ENCODE results near the gene NR2F2.
A peak's percentile ranks its signal among the peaks of the same experiment; 100 is the strongest.

Gene NR2F2

GRCh38 chr15:96330450-96331143 is at the start of gene NR2F2:
Gene NR2F2, plus strand, starts transcription at chr15:96330700. Its CDS starts 1,406 bp downstream, at chr15:96332106.
- no peaks in the 10 kb centered on the region for H3K36me3 Mint-ChIP-seq
- H3K4me3 Mint-ChIP-seq = peak within 1 kb of the TSS; percentile 87
- H3K4me1 Mint-ChIP-seq (ENCODE audit: low read depth) = peaks cover 30% of the 10 kb centered on the region
- H3K27me3 Mint-ChIP-seq = peaks cover 51% of the 10 kb centered on the region
- H3K9me3 Mint-ChIP-seq (ENCODE audit: low read depth) = no peaks in the 10 kb centered on the region
- no peak within 1 kb of the TSS for H3K27ac Mint-ChIP-seq

- Mint-ChIP-seq H3K9me3 (ENCODE audit: low read depth) (peaks cover 3% of the 10 kb centered on the region), H3K4me1 (ENCODE audit: low read depth) (no peaks in the 10 kb centered on the region), H3K4me3 (no peak overlapping the region), H3K36me3 (no peaks in the 10 kb centered on the region), H3K27ac (no peak overlapping the region), H3K27me3 (peaks cover 10% of the 10 kb centered on the region)
These were observed 45.2 kb upstream of the NR2F2 start for GRCh38 chr15:96285305-96285704.

- H3K27me3 Mint-ChIP-seq = peaks cover 13% of the 10 kb centered on the region
- peaks cover 3% of the 10 kb centered on the region for H3K9me3 Mint-ChIP-seq (ENCODE audit: low read depth)
- H3K4me1 Mint-ChIP-seq (ENCODE audit: low read depth) = no peaks in the 10 kb centered on the region
- H3K27ac Mint-ChIP-seq = no peak overlapping the region
- no peaks in the 10 kb centered on the region for H3K36me3 Mint-ChIP-seq
- H3K4me3 Mint-ChIP-seq = no peak overlapping the region
These were observed 44.7 kb upstream of the NR2F2 start for GRCh38 chr15:96285729-96286254.

- Mint-ChIP-seq H3K27me3 (peaks cover 10% of the 10 kb centered on the region), H3K4me1 (ENCODE audit: low read depth) (no peaks in the 10 kb centered on the region), H3K27ac (no peak overlapping the region), H3K36me3 (no peaks in the 10 kb centered on the region), H3K4me3 (no peak overlapping the region), H3K9me3 (ENCODE audit: low read depth) (peaks cover 4% of the 10 kb centered on the region)
These were observed 39.8 kb upstream of the NR2F2 start for GRCh38 chr15:96290679-96291078.

- Mint-ChIP-seq H3K4me1 (ENCODE audit: low read depth) (no peaks in the 10 kb centered on the region), H3K4me3 (no peak overlapping the region), H3K9me3 (ENCODE audit: low read depth) (peaks cover 4% of the 10 kb centered on the region), H3K27ac (no peak overlapping the region), H3K27me3 (peaks cover 10% of the 10 kb centered on the region), H3K36me3 (no peaks in the 10 kb centered on the region)
These were observed 37.9 kb upstream of the NR2F2 start for GRCh38 chr15:96292635-96293034.

- Mint-ChIP-seq H3K36me3 (no peaks in the 10 kb centered on the region), H3K4me3 (no peak overlapping the region), H3K27me3 (peaks cover 10% of the 10 kb centered on the region), H3K27ac (no peak overlapping the region), H3K9me3 (ENCODE audit: low read depth) (peaks cover 6% of the 10 kb centered on the region), H3K4me1 (ENCODE audit: low read depth) (no peaks in the 10 kb centered on the region)
These were observed 37.1 kb upstream of the NR2F2 start for GRCh38 chr15:96293441-96293840.

- Mint-ChIP-seq H3K27me3 (peaks cover 10% of the 10 kb centered on the region), H3K4me3 (no peak overlapping the region), H3K36me3 (no peaks in the 10 kb centered on the region)
These were observed 35.7 kb upstream of the NR2F2 start for GRCh38 chr15:96294766-96295165.

GRCh38 chr15:96296264-96296663 is 34.2 kb upstream of the NR2F2 start:
- H3K36me3 Mint-ChIP-seq = no peaks in the 10 kb centered on the region
- no peak overlapping the region for H3K4me3 Mint-ChIP-seq
- H3K4me1 Mint-ChIP-seq (ENCODE audit: low read depth) = no peaks in the 10 kb centered on the region
- H3K27ac Mint-ChIP-seq = no peak overlapping the region
- peaks cover 11% of the 10 kb centered on the region for H3K9me3 Mint-ChIP-seq (ENCODE audit: low read depth)
- peaks cover 8% of the 10 kb centered on the region for H3K27me3 Mint-ChIP-seq

More at GRCh38 chr15:96294766-96295165, 35.7 kb upstream of the NR2F2 start:
- Mint-ChIP-seq H3K4me1 (ENCODE audit: low read depth) (no peaks in the 10 kb centered on the region), H3K9me3 (ENCODE audit: low read depth) (peaks cover 11% of the 10 kb centered on the region), H3K27ac (no peak overlapping the region)

GRCh38 chr15:96297783-96298182 is 32.7 kb upstream of the NR2F2 start:
- H3K36me3 Mint-ChIP-seq = no peaks in the 10 kb centered on the region
- no peak overlapping the region for H3K4me3 Mint-ChIP-seq
- H3K27ac Mint-ChIP-seq = no peak overlapping the region
- peaks cover 7% of the 10 kb centered on the region for H3K9me3 Mint-ChIP-seq (ENCODE audit: low read depth)
- peaks cover 8% of the 10 kb centered on the region for H3K27me3 Mint-ChIP-seq
- no peaks in the 10 kb centered on the region for H3K4me1 Mint-ChIP-seq (ENCODE audit: low read depth)

GRCh38 chr15:96298217-96298616 is 32.3 kb upstream of the NR2F2 start:
- Mint-ChIP-seq H3K9me3 (ENCODE audit: low read depth) (peaks cover 7% of the 10 kb centered on the region), H3K27me3 (peaks cover 8% of the 10 kb centered on the region), H3K36me3 (no peaks in the 10 kb centered on the region), H3K4me1 (ENCODE audit: low read depth) (no peaks in the 10 kb centered on the region), H3K27ac (no peak overlapping the region), H3K4me3 (no peak overlapping the region)

GRCh38 chr15:96300836-96301235 is 29.7 kb upstream of the NR2F2 start:
- Mint-ChIP-seq H3K27ac (no peak overlapping the region), H3K36me3 (no peaks in the 10 kb centered on the region), H3K4me1 (ENCODE audit: low read depth) (no peaks in the 10 kb centered on the region), H3K4me3 (no peak overlapping the region), H3K9me3 (ENCODE audit: low read depth) (peaks cover 7% of the 10 kb centered on the region), H3K27me3 (peaks cover 5% of the 10 kb centered on the region)

GRCh38 chr15:96303503-96304056 is 26.9 kb upstream of the NR2F2 start:
- Mint-ChIP-seq H3K27ac (no peak overlapping the region), H3K4me1 (ENCODE audit: low read depth) (no peaks in the 10 kb centered on the region), H3K36me3 (no peaks in the 10 kb centered on the region), H3K9me3 (ENCODE audit: low read depth) (peaks cover 4% of the 10 kb centered on the region), H3K4me3 (no peak overlapping the region), H3K27me3 (peaks cover 4% of the 10 kb centered on the region)

GRCh38 chr15:96304839-96305238 is 25.7 kb upstream of the NR2F2 start:
- H3K36me3 Mint-ChIP-seq = no peaks in the 10 kb centered on the region
- H3K4me1 Mint-ChIP-seq (ENCODE audit: low read depth) = no peaks in the 10 kb centered on the region
- H3K27ac Mint-ChIP-seq = no peak overlapping the region
- no peaks in the 10 kb centered on the region for H3K9me3 Mint-ChIP-seq (ENCODE audit: low read depth)
- H3K27me3 Mint-ChIP-seq = peaks cover 4% of the 10 kb centered on the region
- no peak overlapping the region for H3K4me3 Mint-ChIP-seq

- no peak overlapping the region for H3K27ac Mint-ChIP-seq
- H3K9me3 Mint-ChIP-seq (ENCODE audit: low read depth) = no peaks in the 10 kb centered on the region
- H3K27me3 Mint-ChIP-seq = peaks cover 4% of the 10 kb centered on the region
- no peaks in the 10 kb centered on the region for H3K4me1 Mint-ChIP-seq (ENCODE audit: low read depth)
- no peaks in the 10 kb centered on the region for H3K36me3 Mint-ChIP-seq
- H3K4me3 Mint-ChIP-seq = no peak overlapping the region
These were observed 24.2 kb upstream of the NR2F2 start for GRCh38 chr15:96306321-96306720.

- Mint-ChIP-seq H3K36me3 (no peaks in the 10 kb centered on the region), H3K4me3 (no peak overlapping the region), H3K27me3 (peaks cover 4% of the 10 kb centered on the region), H3K4me1 (ENCODE audit: low read depth) (no peaks in the 10 kb centered on the region), H3K27ac (no peak overlapping the region), H3K9me3 (ENCODE audit: low read depth) (no peaks in the 10 kb centered on the region)
These were observed 22.6 kb upstream of the NR2F2 start for GRCh38 chr15:96307856-96308394.
